Putamen (tissue), 1 donor: ENCODE results near the gene AGBL3.

Source experiments
- DNase-seq: peaks from one replicate; pipeline ENCODE4 v3.0.0-alpha.2; 2016; ENCODE audit warnings: low spot score

Gene AGBL3

GRCh38 chr7:135147899-135148721 is 161.8 kb downstream of the AGBL3 start, which contains the start of gene TMEM140:
TSS of gene TMEM140 (plus strand) at chr7:135148072. CDS start at chr7:135164442, 16,370 bp downstream.
- DNase-seq, result peak; percentile 58

- no peak for DNase-seq
Measured at GRCh38 chr7:135150072-135150782, 163.9 kb downstream of the AGBL3 start.

DNA sequence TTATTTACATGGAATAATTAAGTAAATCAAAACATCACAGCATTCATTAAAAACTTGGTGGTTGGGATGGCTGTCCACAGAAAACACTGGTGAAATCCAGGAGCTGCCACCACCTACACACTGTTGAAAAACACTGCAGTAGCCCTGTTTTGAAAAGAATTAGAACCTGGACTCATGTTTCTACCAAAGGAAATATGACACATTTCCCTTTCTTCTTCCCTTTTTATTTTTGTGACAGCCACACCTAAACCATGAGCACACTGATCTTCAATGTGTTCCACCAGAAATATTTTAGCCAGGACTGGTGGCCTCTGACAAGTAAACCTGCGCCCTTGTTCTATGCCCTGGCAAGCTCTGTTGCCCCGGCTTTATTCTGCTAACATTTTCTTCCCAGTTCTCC is 164.8 kb downstream of the AGBL3 start:
- no peak for DNase-seq

DNA sequence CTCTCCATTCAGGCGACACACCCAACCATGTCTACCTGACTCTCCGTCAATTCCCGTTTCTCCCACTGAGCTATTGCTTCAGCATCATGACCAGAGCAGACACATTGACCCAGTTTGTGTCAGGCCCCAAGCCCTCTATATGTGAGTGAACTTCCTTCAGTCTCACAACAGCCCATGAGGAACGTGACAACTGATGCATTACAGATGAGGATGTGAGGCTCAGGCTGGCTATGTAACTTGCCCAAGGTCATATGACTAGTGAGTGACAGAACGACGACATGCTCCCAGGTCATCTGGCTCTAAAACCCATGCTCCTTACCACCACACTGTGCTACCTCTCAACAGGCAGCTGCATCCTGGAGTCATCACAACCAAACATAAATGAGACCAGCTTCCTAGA is 165.2 kb downstream of the AGBL3 start:
- DNase-seq, result no peak

DNA sequence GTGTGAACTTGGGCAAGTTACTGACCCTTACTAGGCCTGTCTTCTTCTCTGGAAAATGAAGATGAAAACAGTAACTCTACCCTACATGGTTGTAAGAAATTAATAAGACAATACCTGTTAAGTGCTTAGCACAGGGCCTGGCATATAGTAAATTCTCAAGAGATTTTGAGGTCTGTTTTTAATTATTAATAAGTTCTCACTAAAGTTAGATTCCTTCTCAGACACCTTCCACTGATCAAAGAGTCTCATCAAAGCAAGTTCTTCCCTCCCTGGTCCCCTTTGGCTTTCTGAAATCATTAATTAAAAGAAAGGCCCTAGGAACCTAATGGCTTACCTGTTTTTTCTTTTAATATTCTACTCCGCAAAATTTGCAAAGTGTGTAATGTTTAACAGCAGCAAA is 166.1 kb downstream of the AGBL3 start:
- DNase-seq, result no peak

GRCh38 chr7:135154734-135155133 is 168.4 kb downstream of the AGBL3 start:
- no peak for DNase-seq

- no peak for DNase-seq
Measured at GRCh38 chr7:135156290-135156689, 170.0 kb downstream of the AGBL3 start.

DNA sequence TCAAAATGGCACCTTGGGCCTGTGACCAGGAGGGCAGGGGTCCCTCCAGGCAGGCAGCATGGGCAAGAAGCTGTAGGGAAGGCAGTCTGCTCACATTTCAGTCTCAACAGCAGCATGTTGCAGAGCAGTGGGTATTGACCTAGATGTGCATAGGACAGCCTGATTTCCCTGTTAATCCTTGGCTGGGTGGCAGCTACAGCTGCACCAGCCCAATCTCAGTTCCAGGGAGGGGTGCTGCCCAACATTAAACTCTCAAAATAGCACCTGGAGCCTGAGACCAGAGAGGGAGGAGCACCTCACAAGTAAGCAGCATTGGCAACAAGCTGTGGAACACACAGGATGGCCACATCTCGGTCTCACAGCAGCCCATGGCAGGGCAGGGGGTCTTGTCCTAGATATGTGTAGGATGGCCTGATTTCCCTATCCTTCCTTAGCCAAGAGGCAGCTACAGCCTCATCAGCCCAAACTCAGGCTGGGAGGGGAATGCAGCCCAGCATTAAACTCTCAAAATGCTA is 171.9 kb downstream of the AGBL3 start:
- DNase-seq, result no peak

GRCh38 chr7:135158874-135159273 is 172.6 kb downstream of the AGBL3 start:
- no peak for DNase-seq

DNA sequence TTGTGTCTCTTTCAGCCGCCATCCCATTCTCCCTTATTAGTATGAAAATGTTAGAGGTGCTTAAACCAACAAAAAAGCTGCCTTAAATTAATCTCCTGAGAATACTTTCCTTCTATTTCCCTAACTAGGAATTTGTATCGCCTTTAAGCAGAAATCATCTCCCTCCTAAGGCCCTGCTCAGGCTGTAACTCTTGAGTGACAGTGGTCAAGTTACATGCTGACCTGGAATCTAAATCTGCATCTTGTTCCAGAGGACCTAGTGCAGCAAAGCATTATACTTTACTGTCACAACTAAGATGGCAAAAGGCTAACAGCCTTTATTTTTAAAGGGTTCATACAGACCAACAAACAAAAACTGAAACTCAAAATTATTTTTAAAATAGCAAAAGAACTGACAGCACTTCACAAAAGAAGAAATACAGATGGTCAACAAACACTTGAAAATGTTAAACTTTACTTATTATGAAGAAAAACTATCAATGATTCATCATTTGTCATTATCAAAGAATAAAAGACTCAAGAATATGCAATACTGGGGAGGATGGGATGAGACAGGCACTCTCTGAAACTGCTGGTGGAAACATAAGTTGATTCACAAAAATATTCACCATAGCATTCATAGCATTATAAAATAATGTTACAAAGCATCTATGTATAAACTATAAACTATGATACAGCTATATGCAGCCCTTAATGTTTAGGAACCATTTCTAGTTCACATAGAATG is 173.2 kb downstream of the AGBL3 start:
- DNase-seq, result no peak

DNA sequence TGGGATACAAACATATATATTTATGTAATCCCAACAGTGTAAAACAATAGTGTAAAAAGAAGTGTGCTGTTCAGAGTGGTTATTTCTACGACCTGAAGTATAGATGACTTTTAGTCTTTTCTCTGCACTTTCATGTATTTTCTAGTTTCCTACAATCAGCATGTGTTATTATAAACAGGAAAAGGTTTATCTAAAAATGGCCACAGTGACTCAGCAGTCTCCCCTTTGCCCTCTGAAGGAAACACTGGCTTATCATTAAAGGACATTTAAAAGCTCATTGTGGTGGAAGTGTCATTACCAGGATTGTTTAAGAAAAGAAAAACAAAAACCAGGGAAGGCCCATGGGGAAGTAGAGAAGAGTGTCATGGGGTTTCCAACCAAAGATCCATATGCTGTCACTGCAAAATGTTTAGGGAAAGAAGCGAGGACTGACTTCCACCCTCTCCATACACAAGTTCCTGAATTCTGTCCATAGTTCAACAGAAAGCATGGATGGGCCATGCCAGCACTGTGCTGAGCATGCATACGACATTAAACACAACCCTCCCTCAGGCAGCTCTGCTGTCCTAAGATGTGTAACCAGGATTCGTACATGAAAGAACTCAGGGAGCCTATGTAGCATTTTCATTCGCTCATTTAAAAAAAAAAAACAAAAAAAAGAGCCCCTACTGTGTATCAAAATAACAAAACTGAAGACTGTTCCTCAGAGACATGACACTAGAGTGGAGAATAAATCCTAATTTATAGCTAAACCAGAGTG is 174.0 kb downstream of the AGBL3 start:
- DNase-seq, result no peak

GRCh38 chr7:135160858-135161653 is 174.7 kb downstream of the AGBL3 start:
- no peak for DNase-seq

- no peak for DNase-seq
Measured at GRCh38 chr7:135161669-135162068, 175.4 kb downstream of the AGBL3 start.

DNA sequence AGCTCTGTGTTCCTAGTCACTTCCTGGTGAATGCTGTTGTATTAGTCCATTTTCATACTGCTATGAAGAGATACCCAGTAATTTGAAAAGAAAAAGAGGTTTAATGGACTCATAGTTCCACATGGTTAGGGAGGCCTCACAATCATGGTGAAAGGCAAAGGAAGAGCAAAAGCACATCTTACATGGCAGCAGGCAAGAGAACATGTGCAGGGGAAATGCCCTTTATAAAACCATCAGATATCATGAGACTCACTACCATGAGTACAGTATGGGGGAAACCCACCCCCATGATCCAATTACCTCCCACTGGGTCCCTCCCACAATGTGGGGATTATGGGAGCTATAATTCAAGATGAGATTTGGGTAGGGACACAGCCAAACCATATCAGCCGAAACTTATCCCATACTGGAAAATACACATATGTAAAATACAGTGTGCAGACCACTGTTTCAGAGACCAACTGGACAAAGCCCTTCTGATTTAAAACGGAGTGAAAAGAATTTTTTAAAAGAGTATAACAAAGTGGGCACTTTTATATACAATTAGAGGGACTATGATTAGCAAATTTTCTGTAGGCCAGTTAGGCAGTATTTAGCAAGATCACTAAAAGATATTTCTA is 176.2 kb downstream of the AGBL3 start:
- DNase-seq, result no peak

- DNase-seq, result no peak
Measured at GRCh38 chr7:135164357-135165061, 178.2 kb downstream of the AGBL3 start.

DNA sequence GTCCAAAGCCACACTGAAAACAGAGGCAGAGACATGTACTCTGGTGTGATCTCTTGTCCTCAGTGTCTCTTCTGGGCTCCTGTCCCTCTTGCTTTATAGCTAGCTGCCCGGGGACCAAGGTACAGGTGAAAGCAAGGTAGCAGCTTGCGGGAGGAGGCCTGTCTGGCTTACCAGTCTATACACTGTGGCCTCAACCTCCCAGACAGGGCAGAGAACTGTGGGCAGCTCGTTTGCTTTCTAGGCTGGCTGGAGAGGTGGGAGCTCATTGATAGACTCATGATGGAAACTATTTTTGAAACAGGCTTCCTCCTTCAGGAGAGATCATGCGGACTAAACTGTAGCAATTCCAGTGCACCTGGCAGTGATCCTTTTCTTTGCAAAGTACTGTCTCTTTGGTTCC is 179.6 kb downstream of the AGBL3 start:
- no peak for DNase-seq

GRCh38 chr7:135166338-135166990 is 180.2 kb downstream of the AGBL3 start:
- no peak for DNase-seq

- no peak for DNase-seq
Measured at GRCh38 chr7:135167365-135167917, 181.1 kb downstream of the AGBL3 start.

- DNase-seq, result no peak
Measured at GRCh38 chr7:135168001-135168400, 181.7 kb downstream of the AGBL3 start.
